Karpas-422 (cell line): ENCODE results near the gene TBX19. TPM values are rescaled to one million over a fixed set of nuclear protein-coding genes. Genes with fewer than 3 reads are reported as not detected.

ENCODE experiments used
- small RNA-seq: library from RNA; depleted of rRNA; stranded (forward); fragments of <200 nt; gene quantifications from one replicate; pipeline ENCODE3, GENCODE V24; 2014
- total RNA-seq: library from RNA; depleted of rRNA; stranded (reverse); fragments of >200 nt; shearing (Covaris generic); gene quantifications from 2 replicates; pipeline ENCODE4 v1.2.3, GENCODE V29; 2014; ENCODE audit warnings: low replicate concordance; rRNA removed

Gene TBX19
- total RNA-seq, 1 experiment from 2014 or later = 4.1 TPM

Small RNAs within 50 kb of the gene (small RNA-seq; reads per million reads assigned to genes)
- not detected for gene RNU6-1310P

Other genes with a start within 250 kb of the TBX19 start
- 1.2 and 1.6 TPM in 2 replicates for gene GPR161, start 143.9 kb upstream of the TBX19 start, total RNA-seq
- 43.9 and 53.8 TPM in 2 replicates for gene TIPRL, start 101.9 kb upstream of the TBX19 start, total RNA-seq
- gene SFT2D2, start 54.9 kb upstream of the TBX19 start, total RNA-seq = 20.3 and 41.1 TPM in 2 replicates